GM21447 (cell line): ENCODE results near the gene RAPGEF3.

Source experiments
- ATAC-seq: cut with Tn5 transposase; IDR thresholded peaks from one replicate; pipeline ENCODE4 v1.9.1; 2021; ENCODE audit not compliant: unreplicated experiment

RAPGEF3 gene

GRCh38 chr12:47704719-47705118 is 54.0 kb downstream of the RAPGEF3 start:
- ATAC-seq: no peak

- no peak for ATAC-seq
These were observed 58.4 kb downstream of the RAPGEF3 start for GRCh38 chr12:47700263-47700662.

- ATAC-seq: no peak
These were observed 60.0 kb downstream of the RAPGEF3 start for GRCh38 chr12:47698631-47699030.

GRCh38 chr12:47698055-47698454 is 60.6 kb downstream of the RAPGEF3 start:
- no peak for ATAC-seq

DNA sequence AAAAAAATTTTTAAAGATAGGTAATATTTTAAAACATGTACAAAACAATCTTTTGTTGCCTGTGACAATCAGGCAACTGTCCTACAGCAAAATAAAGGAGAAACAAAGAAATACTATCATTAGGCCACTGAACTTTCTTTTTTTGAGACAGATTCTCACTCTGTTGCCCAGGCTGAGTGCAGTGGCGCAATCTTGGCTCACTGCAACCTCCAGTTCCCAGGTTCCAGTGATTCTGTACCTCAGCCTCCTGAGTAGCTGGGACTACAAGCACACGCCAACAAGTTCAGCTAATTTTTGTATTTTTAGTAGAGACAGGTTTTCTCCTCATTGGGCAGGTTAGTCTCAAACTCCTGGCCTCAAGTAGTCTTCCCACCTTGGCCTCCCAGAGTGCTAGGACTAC is 69.5 kb downstream of the RAPGEF3 start:
- ATAC-seq: no peak

DNA sequence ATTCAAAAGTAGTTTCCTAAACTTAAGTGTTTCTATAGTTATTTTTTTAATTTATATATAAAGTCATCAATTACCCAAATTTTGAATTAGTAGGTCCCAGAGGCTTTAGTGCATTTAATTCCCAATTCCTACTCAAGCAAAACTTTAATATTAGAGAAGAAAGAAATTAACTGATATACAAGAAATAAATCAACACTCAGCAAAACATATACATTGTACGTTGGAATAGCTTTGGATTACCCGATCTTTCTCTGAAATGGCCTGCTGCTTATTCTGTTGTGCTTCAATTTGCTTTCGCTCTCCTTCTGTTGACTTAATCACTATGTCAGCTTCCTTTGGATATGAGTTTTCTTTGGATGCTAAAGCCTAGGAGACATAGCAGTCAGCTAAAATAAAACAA is 71.0 kb downstream of the RAPGEF3 start:
- no peak for ATAC-seq

- ATAC-seq: no peak
These were observed 71.9 kb downstream of the RAPGEF3 start for GRCh38 chr12:47686645-47687240.
